AG04449 (cell line): ENCODE measurements around the gene ZNF761.
"Not testable (repeated sequence)": the region's sequence is repeated elsewhere in the genome, so short reads cannot be mapped to it uniquely, and the experiment has no call there.

Source experiments
- CTCF ChIA-PET: fragments of 350-600 bp; formaldehyde crosslinking; extraction: SDS; loops from one replicate; lab custom pipeline; 2021; ENCODE audit warnings: antibody characterized with exemption; lab: Yijun Ruan, JAX
- POLR2A ChIA-PET: fragments of 400-600, 350-600 bp; formaldehyde crosslinking; extraction: SDS; loops from one replicate; lab custom pipeline; 2020; ENCODE audit warnings: antibody characterized with exemption, inconsistent platforms; lab: Yijun Ruan, JAX
- DNase-seq: peaks from one replicate; pipeline ENCODE4 v3.0.0-alpha.2; 2010; ENCODE audit warnings: low read depth, low spot score
- H3K4me3 ChIP-seq: 2 replicates; pipeline ENCODE4 v1.5.1; 2011; ENCODE audit warnings: low read depth, mild to moderate bottlenecking, control low read depth, low read length
- CTCF ChIP-seq: IDR thresholded peaks from one replicate; pipeline ENCODE4 v1.5.1; 2011; ENCODE audit warnings: mild to moderate bottlenecking, moderate library complexity, low read length, control low read depth, inconsistent platforms; ENCODE audit not compliant: insufficient read depth; ENCODE audit errors: missing control alignments

Gene ZNF761

GRCh38 chr19:53485046-53486004 lies 53.5 kb downstream of the ZNF761 start:
- CTCF ChIA-PET, result interaction anchor here (0.6 kb wide), 1 partner anchor 61 kb away, joined by 3 read pairs; no protein-coding TSS in a partner anchor
- POLR2A ChIA-PET, result no interaction called here
- no peak for TF ChIP-seq CTCF
- H3K4me3 ChIP-seq, result no peak overlapping the region
- DNase-seq, result no peak

DNA sequence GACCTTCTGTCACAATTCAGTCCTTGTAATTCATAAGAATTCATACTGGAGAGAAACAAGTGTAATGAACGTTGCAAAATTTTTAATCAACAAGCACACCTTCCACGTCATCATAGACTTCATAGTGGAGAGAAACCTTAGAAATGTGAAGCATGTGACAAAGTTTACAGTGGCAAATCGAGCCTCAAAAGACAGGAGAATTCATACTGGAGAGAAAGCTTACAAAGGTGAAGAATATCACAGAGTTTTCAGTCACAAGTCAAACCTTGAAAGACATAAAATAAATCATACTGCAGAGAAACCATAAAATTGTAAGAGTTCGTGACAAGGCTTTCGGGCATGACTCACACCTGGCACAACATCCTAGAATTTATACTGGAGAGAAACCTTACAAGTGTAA lies 60.4 kb downstream of the ZNF761 start:
- ChIA-PET CTCF (no interaction called here), POLR2A (no interaction called here)
- no peak for DNase-seq
- no peak for TF ChIP-seq CTCF
- no peak overlapping the region for H3K4me3 ChIP-seq

DNA sequence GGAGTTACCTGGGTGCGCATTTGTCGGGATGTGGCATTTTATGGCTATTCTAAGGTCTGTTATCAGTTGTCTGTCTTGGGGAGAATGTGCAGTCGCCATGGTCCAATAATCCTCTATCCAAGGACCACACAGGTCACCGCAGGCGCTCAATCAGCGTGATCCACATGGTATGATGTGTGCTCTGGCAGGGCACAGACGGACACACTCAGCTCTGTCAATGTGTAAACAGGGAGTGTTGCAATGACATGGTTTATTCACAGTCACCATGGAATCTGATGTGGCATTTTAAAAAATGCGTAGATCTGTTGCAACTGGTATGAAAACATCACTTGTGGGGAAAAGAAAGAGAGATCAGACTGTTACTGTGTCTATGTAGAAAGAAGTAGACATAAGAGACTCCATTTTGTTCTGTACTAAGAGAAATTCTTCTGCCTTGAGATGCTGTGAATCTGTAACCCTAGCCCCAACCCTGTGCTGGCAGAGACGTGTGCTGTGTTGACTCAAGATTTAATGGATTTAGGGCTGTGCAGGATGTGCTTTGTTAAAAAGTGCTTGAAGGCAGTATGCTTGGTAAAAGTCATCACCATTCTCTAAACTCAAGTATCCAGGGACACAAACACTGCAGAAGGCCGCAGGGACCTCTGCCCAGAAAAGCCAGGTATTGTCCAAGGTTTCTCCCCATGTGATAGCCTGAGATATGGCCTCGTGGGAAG lies 65.7 kb downstream of the ZNF761 start:
- POLR2A ChIA-PET, H3K4me3 ChIP-seq, DNase-seq, CTCF ChIA-PET: not testable (repeated sequence)

DNA sequence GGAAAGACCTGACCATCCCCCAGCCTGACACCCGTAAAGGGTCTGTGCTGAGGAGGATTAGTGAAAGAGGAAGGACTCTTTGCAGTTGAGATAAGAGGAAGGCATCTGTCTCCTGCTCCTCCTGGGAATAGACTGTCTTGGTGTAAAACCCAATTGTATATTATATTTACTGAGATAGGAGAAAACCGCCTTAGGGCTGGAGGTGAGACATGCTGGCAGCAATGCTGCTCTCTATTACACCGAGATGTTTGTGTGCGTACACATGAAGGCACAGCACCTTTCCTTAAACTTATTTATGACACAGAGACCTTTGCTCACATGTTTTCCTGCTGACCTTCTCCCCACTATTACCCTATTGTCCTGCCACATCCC lies 66.2 kb downstream of the ZNF761 start:
- CTCF ChIA-PET, POLR2A ChIA-PET, H3K4me3 ChIP-seq, DNase-seq: not testable (repeated sequence)

GRCh38 chr19:53503151-53503550 lies 71.4 kb downstream of the ZNF761 start:
- POLR2A ChIA-PET, DNase-seq: not testable (repeated sequence)

GRCh38 chr19:53503671-53504364 lies 72.0 kb downstream of the ZNF761 start:
- H3K4me3 ChIP-seq, CTCF ChIA-PET, POLR2A ChIA-PET, DNase-seq: not testable (repeated sequence)

More at GRCh38 chr19:53503151-53503550, 71.4 kb downstream of the ZNF761 start:
- CTCF ChIA-PET, H3K4me3 ChIP-seq: not testable (repeated sequence)

- peak overlapping the region; percentile 3; the same call in 1 of the 2 replicates for H3K4me3 ChIP-seq
- DNase-seq, CTCF ChIA-PET, POLR2A ChIA-PET: not testable (repeated sequence)
Measured at GRCh38 chr19:53504365-53504703, 72.5 kb downstream of the ZNF761 start.

DNA sequence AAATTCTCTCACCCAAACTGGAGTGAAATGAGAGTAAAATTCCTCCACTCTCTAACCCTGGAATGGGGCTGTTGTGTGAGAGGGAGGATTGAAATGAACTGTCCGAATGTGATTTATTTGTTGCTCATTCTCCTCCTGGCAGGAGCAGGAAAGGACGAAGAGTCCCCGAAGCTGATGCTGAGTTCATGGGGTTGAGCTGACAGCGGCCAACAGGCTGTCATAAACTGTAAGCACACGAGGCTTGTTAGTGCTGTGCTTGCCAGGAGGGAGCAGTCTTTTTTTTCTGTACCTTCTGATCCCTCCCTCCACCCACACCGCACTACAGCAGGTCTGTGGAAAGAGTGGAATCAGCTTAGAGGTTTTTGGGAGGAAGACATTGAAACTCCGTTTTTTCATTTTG lies 73.1 kb downstream of the ZNF761 start:
- POLR2A ChIA-PET, result no interaction called here
- H3K4me3 ChIP-seq, result no peak overlapping the region
- CTCF ChIA-PET, result no interaction called here
- TF ChIP-seq CTCF, result no peak
- DNase-seq, result no peak
